SIG-M5 treated with dmso at 0.1 percent for 504 hours (cell line): ENCODE results near the gene KL.

ENCODE experiments used
- DNase-seq: peaks from one replicate; lab custom pipeline; 2025; ENCODE audit not compliant: unreplicated experiment; lab: John Stamatoyannopoulos, UW

The KL gene

DNA sequence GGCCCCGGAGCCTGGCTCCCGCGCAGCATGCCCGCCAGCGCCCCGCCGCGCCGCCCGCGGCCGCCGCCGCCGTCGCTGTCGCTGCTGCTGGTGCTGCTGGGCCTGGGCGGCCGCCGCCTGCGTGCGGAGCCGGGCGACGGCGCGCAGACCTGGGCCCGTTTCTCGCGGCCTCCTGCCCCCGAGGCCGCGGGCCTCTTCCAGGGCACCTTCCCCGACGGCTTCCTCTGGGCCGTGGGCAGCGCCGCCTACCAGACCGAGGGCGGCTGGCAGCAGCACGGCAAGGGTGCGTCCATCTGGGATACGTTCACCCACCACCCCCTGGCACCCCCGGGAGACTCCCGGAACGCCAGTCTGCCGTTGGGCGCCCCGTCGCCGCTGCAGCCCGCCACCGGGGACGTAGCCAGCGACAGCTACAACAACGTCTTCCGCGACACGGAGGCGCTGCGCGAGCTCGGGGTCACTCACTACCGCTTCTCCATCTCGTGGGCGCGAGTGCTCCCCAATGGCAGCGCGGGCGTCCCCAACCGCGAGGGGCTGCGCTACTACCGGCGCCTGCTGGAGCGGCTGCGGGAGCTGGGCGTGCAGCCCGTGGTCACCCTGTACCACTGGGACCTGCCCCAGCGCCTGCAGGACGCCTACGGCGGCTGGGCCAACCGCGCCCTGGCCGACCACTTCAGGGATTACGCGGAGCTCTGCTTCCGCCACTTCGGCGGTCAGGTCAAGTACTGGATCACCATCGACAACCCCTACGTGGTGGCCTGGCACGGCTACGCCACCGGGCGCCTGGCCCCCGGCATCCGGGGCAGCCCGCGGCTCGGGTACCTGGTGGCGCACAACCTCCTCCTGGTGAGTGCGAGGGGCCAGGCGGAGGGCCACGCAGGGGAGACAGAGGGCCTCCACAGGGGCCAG is at the start of gene KL:
KL (plus strand) TSS at position 10 of the 909 bp plus-strand sequence; CDS start at position 28, 18 bp downstream.
- DNase-seq: no peak

DNA sequence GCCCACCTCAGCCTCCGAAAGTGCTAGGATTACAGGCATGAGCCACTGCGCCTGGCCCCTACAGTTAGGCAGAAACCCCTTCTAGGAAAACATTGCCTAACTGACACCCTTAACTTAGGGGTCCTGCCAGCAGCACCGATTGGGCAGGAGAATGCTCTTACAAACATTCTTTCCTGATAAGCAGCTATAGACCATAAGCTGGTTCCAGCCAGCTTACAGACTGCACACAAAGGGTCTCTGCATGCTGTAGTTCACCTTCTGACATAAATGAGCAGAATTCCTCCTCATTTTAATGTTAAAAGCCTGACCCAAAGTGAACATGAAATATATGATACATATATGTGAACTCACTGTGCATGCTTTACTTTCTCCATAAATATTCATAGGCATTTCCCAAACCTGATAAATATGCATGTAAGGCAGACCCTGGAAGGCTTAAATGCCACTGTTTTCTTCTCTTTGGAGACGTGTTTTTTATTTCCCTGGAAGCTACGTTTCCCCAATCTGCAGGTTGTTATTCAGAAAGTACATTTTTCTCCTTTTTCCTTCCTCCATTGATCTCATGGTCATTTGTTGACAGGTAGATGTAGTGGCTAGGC is 48.5 kb upstream of the KL start:
- no peak for DNase-seq

DNA sequence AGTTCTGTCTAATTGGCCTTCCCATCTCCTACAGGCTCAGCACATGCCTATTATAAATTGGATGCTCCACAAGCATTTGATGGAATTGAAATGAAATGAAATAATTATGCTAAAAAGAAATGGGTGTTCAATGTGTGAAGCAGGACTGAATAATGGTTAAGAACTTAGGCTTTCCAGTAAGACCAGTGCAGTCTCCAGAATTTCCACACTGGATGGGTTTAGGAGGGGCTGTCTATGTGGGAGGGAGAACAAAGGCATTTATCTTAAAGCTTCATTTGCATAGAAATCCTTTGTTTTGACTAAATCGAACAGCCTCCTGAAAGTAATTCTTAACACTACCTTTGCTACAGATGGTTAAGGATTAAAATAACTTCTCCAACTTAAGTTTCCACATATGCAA is 47.9 kb upstream of the KL start:
- no peak for DNase-seq

DNA sequence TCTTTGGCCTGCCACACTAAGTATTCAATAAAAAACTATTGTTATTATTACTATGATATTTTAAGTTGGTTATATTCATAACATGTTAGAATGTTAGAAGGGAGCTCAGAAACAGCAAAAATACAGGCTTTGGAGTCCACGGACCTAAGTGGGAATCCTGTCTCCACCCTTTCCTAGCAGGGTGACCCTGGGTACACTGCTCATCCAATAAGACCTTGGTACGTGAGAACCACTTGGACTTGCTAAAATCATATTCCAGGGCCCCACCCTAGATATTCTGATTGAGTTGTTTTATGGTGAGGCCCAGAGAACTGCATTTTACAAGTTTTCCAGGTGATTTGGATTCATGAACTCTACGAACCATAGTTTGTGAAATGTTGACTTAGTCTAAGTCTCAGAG is 47.4 kb upstream of the KL start:
- no peak for DNase-seq

DNA sequence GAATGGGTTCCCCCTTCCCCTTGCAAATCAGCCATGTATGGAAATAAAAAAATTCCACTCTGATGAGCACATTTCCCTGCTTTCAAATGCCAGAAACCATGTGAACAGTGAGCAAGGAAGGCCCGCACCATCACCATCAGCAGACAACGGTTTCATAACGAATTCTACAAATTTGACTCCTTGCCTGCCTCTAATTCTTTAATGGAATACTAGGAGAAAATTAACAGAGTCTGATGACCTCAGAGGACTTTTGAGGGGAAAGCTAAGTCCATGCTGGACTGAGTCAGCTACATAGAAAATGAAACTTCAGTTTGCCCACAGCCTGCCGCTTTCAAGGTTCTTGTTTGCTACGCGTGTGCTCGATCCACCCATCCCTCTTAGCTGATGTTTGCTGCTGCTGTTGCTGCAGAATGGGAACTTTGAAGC is 46.7 kb upstream of the KL start:
- no peak for DNase-seq

DNA sequence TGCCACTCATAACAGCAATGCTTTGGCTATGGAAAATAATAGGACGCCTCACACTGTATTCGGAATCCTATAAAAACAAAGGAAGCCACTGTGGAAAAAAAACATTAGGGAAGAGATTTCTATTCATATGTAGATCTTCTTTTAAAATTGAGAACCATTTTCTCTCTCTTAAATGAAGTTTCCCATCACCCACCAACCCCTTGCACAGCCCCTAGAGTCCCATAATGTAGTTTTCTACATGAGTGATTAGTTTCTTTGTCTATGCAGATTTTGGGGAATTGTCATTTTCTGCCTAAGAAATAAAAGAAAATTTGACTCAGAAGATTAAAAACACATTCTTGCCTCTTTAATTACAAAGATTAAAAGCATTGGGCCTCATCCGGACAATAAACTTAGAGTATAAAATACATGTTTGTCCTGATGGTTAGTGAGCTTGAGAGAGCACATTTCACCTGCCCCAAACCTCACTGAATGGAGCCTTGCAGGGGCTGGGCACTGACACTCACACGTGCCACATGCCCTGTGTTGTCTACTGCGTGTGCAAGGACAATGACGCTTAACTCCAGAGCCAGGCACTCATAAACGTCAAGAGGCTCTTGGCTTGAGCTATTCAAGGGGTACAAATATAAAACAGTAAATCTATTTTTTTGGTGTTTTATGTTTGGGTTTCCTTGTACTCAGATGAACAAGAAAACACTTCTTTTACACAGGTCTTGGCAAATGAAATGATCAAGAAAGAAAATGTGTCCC is 40.0 kb upstream of the KL start:
- DNase-seq: no peak

DNA sequence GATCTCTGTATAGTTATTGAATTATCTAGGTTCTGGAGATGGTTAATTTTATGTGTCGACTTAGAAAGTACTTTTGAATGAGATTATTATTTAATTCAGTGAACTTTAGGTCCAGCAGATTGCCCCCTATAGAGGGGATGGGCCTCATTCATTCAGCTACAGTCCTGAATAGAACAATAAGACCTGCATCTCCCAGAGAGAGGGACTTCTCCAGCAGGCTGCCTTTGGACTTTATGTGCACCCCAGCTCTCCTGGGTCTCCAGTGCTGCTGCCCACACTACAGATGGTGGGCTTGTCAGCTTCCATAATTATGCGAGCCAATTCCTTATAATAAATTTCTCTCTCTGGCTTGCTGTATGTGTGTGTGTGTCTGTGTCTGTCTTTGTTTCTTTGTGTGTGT is 39.3 kb upstream of the KL start:
- no peak for DNase-seq

DNA sequence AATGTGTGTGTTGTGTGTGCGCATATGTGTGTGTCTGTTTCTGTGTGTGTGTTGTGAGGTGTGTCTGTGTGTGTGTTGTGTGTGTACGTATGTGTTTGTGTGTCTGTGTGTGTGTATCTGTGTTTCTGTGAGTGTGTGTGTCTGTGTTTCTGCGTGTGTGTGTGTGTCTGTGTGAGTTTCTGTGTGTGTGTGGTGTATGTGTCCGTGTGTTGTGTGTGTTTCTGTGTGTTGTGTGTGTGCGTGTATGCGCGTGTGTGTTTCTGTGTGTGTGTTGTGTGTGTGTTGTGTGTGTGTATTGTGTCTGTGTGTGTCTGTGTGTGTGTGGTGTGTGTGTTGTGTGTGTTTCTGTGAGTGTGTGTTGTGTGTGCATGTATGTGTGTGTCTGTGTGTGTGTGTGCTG is 38.9 kb upstream of the KL start:
- no peak for DNase-seq

DNA sequence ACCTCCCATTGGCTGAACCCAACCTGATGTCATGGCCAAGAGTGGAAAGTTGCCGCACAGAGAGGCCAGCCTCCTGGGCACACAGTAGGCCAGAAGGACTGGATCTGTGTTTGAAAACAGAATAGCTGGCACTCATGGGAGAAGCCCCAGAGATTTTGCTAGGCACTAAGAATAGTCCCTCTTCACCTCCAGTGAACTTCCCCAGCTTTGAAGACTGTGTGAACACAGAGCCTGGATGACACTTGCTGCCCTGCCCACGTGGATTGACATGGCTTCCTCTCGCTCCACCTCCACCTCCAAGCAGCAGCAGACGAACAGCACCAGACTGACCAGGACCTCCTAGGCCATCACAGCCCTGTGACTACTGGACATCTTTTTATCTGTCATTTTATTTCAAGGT is 37.9 kb upstream of the KL start:
- no peak for DNase-seq

DNA sequence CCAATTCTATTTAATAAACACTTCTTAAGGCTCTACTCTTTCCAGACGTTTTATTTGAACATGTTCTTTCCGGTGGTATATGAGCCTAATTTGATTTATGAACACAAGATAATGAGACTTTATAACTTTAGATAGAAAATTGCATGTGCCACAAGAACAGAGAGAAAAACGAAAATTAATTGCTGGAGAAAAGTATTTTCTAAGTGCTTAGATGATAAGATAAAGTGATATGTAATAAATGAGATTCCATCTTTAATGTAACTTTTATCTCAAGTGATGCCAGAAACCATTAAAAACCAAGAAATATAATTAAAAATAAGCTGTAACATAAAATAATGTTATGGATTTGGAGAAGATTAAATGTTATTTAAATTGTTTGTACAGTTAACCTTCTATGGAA is 33.2 kb upstream of the KL start:
- no peak for DNase-seq

DNA sequence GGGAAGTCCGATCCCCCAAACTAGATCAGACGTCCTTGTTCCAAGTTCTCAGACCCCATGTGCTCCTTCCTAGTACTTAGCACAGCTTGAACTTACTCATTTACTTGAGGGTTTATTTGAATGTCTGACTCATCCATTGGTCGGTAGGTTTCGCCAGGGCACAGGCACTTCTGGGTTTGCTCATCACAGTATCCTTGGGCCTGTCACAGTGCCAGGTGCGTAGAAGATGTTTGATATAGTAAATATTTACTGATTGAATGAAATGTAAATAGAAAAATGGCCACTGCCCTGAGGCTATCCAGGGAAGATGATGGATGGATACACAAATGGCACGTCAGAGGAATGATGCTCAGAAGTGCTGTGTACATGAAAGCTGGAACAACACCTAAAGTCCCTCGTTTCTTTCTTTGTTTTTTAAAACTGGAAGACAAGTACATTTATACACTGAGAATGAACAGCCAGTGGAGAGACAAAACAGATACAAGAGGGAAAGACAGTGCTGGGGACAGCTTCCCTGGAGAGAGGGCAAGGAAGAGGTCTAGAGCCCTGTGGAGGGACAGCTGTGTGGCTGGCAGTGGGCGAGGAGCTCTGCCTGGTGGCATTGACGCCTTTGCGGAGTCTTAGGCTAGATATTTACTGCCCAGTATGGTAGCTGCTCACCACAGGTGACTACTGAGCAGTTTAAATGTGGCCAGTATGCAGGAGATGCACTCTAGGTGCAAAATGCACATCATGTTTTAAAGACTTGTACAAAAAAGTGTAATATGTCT is 31.2 kb upstream of the KL start:
- peak; percentile 60 for DNase-seq

DNA sequence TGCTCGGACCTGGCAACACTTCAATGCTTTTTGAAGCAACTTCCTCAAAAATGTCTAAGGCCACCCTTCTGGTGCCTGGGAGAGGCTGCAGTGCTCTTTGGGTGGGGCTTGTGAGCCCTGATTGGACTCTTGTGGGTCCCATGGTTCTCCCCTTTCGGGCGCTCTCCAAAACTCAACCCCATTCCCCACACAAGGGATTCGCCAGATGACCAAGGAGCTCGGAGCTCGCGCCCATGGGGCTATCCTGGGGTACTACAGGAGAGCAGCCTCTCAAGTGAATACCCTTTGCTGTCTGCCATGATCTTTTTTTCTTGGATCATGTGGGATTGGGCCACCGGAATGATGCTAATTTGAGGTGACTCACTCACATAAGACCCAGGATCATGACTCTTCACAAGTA is 29.7 kb upstream of the KL start:
- DNase-seq: peak; percentile 7

DNA sequence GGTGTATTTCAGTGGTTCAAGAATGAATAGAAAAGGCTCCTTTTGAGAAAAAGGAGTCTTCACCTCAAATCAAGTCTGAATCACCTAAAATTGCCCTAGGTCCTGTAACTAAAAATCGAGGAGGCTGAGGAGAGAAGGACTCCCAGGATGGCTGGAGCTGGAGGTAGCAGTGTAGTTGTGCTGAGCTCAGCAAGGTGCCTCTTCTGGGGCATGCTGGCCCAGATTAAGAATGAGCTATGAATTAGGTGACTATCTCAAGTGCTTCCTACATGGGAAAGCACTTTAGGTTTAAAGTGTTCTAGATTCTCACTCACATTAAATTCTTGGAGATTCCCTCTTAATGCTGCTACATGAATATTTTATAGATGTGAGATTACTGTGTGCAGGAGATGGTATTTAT is 28.8 kb upstream of the KL start:
- DNase-seq: no peak

DNA sequence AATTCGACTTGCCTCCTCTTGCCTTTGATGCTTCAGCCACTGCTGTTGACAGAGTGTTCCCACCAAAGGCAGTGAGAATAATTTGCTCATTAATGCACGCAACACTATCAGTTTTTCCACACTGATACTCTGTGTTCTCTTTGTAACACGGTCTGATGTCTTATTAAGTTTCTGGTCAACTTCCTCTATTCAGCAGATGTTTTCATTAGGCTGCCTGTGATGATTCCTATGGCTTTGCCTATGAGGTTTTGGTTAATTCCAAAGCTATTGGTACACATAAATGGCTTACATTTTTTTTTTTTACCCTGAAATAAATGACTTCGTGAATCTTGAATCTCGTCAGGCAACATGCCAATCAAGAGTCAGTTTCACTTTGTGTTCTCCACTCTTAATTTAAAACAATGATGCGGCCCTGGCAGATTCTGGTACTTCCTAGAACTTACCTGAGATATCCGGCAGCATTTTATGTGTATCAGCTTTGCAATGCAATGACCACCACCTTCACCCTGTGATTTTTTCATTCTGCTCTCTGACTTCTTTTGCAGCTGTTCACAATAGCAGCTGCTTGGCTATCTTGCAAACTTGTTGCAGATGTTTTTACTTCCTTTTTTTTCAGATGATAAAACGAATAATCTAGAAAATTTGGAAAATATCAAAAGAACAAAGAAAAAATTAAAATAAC is 27.5 kb upstream of the KL start:
- no peak for DNase-seq

DNA sequence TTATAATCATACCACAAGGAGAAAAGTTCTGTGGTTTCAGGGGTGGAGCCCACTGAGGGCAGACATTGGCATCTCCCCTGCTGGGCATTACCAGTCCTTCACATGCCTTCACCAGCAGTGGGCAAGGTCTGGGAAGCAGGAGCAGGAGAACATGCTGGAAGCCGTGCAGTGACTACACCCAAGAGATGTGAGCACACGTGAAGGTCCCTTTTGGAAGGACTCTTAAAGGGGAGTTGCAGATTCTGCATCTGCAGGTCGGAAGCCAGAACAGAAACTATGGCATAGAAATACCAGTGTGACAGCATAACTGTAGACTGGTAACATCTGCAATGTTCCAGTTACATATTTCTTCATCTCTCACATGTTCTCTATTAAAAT is 26.9 kb upstream of the KL start:
- DNase-seq: no peak

DNA sequence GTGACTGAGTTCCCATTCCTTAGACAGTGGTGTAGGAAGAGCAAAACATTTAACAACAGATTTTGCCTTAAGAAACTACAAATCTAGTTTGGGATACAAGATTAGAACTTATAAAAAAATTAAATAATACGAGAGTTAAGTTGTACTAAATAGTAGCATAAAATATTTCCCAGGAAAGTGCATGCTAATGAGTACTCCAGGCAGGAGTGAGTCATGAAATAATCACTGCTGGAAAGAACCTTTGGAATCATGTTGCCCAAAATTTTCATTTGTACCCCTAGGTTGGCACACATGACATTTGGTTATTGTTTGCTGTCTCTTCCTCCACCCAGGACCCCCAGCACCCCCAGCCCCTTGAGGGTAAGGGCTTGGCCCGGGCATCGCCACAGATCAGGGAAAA is 26.3 kb upstream of the KL start:
- DNase-seq: no peak

DNA sequence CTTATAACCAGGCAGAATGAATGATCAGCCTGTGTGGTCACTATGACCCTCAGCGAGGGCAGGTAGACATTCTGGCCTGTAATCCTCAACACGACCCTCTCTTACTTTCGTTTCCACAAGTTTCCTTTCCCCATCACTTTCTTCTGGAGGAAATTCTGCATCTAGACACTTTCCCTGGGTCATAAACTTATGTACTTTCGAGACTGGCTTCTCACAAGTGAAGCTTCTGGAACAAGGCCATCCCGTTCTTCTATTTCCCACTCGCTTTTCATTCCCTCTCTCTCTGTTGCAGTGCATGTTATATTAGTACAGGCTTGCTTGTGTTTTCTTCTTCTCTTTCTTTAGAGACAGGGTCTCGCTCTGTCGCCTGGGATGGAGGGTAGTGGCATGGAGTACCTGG is 23.1 kb upstream of the KL start:
- no peak for DNase-seq

DNA sequence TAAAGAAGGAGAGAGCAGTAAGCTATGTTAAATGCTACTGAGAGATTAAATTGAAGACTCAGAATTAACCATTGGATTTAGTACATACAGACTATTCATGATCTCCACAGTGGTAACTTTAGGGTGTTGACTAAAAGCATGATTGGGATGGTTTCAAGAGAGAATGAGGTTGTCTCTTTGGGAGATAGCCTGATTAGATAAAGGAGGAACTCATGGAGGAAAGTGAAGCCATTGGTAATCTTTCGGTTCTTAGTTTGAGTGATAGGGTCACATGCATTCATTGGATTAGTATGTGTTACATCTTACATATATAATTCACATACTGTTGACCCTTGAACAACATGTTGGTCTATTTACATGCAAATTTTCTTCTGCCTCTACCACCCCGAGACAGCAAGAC is 18.8 kb upstream of the KL start:
- no peak for DNase-seq

DNA sequence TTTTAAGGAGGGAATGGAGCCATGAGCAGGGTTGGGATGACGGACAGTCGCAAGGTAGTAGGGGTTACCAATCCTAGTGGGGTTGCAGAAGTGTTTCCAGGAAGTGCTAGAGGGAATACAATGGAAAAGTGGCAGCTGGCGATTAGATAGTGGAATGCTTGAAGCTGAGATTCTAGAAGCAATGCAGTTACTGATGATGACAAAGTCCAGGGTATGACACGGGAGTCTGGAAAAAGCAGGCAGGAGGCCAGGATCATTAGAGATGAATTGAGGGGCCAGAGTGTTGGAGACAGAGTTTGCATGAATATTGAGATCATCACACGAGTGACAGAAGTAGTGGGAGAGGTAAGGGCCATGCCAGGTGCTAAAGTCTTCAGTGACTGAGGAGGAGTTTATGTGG is 17.3 kb upstream of the KL start:
- DNase-seq: no peak

DNA sequence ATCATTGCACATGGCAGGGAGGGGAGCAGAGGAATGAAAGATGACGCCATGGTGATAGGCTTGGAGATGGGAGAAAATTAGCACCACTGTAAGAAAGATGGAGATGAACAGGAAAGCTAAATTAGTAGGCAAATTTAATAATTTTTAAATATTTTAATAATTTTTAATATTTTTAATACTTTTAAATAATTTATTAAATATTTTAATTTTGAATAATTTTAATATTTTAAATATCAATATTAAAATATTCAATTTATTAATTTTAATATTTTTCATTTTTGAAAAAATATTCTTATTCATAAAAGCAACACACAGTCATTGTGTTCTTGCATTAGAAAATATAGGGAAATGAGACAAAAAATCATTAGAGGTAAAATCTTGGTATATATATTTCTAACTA is 15.9 kb upstream of the KL start:
- no peak for DNase-seq
